ENCODE results near the gene ERBB3.

The ERBB3 gene

DNA sequence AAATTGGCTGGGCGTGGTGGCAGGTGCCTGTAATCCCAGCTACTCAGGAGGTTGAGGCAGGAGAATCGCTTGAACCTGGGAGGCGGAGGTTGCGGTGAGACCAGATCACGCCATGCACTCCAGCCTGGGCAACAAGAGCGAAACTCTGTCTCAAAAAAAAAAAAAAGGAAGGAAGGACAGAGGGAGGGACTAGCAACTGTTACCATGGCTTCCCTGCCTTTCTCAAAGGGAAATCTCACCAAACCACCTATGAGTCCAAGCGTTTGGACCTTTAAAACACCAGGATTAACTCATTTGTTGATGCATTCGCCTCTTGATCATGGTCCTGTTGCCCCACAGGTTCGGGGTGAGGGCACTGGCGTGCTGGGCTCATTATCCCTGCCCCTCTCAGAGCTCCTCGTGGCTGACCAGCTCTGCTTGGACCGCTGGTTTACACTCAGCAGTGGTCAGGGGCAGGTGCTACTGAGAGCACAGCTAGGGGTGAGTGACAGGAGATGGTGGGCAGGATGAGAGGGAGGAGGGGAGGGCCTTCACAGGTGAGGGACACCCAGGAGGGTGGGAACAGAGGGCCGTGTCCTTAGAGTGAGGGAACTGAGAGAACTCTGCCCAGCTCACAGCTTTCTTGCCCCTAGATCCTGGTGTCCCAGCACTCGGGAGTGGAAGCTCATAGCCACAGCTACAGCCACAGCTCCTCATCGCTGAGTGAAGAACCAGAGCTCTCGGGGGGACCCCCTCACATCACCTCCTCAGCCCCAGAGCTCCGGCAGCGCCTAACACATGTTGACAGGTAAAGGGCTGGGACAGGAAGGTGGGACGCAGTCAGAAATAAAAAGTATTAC, 62.2 kb downstream of the ERBB3 start:
- DNase-seq = no peak

DNA sequence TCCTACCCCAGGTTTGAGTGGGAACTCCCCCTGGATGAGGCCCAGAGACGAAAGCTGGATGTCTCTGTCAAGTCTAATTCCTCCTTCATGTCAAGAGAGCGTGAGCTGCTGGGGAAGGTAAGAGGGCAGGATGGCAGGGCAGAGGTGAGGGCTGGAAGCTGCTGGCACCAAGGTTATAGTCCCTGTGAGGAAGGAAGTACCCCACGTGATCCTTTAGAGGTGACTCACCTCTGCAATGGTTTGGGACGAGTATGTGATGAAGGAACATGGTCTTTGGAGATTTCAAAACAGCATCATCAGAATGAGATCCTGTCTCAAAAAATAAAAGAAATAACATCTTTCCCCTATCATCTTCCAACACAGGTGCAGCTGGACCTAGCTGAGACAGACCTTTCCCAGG, 63.3 kb downstream of the ERBB3 start:
- DNase-seq = no peak

DNA sequence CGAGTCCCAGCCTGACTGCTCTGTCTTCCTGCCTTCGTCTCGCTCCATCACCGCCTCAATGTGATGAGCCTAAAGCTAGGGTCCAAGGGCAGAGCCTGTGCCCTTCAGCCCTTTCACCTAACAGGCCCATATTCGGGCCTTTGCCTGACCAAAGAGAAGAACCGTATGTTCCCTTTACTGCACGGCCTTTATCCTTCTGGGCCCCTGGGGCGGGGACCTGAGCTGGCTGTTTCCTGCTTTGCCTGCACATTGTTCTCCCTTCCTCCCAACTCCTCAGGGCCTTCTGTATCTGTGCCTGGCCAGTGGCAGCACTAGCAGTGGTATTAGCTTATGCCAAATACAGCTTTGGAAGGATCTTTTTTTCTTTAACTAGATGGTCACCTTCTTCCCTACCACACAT, 63.9 kb downstream of the ERBB3 start:
- DNase-seq = no peak

DNA sequence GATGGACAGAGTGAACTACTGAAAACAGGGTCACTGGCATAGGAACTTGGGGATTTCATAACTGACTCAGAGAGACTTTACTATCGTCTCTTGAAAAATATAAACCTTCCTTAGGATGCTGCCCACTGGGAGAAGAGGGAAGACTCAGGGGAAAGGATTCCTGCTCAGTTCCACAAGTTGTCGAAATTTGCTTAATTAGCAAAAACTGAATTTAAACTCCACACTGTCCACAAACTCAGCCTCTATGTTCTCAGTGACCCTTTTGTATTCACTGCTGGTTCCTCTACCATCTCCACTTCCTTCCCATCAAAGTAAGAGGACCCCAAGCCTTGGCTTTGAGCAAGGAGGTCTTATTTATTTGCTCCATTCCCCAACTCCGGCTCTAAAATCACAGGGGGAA, 65.3 kb downstream of the ERBB3 start:
- DNase-seq = no peak

DNA sequence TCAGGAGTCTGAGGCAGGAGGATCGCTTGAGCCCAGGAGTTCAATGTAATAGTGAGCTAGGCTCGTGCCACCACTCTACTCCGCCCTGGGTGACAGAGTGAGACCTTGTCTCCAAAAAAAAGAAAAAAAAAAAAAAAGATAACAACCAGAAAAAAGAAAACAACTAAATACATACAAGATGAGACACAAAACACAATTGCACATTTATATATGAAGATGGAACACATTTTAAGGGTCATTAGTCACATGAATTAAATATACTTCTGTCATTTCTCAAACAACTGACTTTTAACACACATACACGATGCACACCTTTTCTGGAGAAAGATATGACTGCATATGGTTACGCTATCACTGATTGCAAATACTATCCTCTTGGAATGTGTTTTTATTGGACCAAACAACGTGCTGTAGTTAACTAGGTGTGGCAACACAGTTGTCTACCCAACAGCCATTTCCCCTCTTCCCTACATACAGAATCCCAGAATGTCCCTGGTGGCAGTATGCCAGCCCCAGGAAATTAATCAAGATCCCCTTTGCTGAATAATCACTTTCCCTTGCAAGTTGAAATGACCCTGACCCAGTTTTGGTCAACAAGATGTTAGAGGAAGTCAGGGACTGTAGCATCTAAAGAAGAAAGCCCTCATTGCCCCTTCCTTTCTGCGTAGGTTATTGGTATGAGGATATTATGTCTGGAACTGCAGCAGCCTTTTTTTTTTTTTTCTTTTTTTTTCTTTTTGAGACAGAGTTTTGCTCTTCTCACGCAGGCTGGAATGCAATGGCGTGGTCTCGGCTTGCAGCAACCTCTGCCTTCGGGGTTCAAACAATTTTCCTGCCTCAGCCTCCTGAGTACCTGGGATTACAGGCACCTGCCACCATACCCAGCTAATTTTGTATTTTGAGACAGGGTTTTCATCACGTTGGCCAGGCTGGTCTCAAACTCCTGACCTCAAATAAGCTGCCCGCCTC, 66.8 kb downstream of the ERBB3 start:
- DNase-seq = peak; percentile 38

DNA sequence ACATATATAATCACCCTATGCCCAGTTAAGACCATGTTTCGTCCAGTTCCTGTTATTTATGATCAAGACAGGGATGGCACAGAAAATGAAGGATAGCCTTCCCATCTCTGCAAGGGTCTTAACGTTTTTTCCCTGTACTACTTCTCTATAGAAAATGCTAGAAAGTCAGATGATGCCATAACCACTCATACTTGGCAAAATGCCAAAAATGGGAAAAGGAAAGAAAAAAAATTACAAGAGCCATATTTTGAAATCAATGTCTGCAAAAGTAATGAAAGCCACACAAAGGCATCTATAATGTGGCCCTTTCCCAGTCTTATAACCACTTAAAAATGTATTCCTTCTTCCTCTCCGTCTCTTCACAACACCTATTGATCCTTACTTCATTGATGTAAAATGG, 70.6 kb downstream of the ERBB3 start:
- DNase-seq = peak; percentile 34

DNA sequence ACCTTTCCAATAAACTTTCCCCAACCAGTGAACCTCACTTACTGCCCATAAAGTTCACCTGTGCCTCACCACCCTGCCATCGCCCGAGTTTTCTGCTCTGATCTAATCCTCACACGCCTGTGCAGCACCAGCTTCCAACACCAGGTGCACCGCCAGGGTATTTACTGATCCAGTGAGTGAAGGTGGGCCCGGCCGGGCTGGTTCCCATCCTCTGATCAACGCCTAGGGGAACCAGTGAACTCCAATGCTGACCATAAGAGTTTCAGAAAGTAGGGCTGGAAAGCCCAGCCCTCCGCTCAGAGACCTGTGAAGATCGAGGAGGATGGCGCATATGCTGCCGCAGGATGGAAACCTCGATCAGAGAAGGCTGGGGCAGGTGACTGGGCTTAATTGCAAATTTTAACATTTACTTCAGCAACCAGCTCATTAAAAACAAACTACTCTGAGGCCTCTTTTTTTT, 71.7 kb downstream of the ERBB3 start:
- DNase-seq = no peak

DNA sequence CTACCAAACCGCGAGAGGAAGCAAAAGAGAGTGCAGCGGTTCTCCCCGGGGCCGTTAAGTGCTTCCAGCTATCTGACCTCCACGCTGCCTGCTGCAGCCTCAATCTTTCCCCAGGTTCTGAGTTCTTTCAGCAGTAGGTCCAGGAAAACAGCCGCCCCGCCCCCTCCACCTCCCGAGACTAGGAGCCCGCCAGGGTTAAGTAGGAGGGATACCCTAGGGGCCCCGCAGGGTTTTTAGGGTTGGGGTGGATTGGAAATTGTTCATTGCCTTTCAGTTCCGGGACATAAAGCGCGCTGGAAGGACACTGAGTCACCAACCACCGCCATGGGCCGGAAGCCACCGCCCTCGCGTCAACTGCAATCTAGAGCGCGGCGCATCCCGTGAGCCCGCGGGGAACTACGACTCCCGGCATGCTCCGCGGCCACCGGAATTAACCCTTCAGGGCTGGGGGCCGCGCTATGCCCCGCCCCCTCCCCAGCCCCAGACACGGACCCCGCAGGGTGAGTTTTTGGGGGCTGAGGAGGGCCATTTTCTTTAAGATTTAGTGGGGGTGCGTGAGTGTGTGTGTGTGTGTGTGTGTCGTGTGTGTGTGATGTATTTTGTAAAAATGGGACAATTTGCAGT, 72.3 kb downstream of the ERBB3 start, which contains the start of gene MYL6B:
Gene MYL6B (plus strand): TSS at position 456 of the 624 bp plus-strand sequence. CDS start 1,332 bp downstream, outside the sequence.
- peak; percentile 96 for DNase-seq

Data from eye (tissue), 1 donor.